Measurements from ENCODE around the gene AGPAT2. TPM values are rescaled to one million over a fixed set of nuclear protein-coding genes. Genes with fewer than 3 reads are reported as not detected.
A peak's percentile ranks its signal among the peaks of the same experiment; 100 is the strongest.

Gene AGPAT2
- total RNA-seq, 1 experiment from 2014 or later = 167 TPM

DNA sequence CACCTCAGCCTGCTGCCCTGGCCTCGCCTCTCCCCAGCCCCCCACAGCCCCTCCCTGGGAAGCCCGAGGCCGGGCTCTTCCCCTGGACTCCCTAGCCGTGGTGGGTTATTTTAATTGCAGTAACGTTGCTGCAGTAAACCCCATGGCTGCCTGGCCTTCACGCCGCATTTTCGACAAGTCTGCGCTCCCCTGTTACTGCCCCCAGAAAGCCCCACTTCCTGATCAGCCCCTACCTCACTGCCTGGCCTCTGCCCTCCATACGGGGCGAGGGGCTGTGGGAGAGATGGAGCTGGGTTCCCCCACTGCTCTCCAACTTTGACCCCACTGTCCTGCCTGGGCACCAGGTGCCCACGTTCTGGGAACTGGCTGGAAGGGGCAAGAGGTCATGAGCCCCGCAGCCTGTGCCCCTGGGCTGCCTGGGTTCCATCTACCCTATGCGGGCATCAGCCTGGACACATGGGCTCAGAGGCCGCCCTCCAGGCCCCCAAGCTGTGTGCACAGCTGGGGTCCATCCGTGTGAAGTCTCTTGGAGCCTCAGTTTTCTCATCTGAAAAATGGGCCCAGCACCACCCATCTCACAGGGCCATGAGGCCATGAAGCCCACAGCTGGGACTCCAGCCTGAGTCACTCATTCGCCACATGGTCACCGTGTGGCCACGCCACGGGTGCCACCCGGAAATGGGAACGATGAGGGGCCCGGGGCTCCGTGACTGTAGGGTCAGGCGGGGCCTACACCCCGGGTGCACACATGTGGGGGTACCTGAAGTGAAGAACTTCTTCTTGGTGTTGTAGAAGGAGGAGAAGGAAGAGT lies 13.1 kb downstream of the AGPAT2 start:
- DNase-seq (ENCODE audit: low spot score) = no peak

DNA sequence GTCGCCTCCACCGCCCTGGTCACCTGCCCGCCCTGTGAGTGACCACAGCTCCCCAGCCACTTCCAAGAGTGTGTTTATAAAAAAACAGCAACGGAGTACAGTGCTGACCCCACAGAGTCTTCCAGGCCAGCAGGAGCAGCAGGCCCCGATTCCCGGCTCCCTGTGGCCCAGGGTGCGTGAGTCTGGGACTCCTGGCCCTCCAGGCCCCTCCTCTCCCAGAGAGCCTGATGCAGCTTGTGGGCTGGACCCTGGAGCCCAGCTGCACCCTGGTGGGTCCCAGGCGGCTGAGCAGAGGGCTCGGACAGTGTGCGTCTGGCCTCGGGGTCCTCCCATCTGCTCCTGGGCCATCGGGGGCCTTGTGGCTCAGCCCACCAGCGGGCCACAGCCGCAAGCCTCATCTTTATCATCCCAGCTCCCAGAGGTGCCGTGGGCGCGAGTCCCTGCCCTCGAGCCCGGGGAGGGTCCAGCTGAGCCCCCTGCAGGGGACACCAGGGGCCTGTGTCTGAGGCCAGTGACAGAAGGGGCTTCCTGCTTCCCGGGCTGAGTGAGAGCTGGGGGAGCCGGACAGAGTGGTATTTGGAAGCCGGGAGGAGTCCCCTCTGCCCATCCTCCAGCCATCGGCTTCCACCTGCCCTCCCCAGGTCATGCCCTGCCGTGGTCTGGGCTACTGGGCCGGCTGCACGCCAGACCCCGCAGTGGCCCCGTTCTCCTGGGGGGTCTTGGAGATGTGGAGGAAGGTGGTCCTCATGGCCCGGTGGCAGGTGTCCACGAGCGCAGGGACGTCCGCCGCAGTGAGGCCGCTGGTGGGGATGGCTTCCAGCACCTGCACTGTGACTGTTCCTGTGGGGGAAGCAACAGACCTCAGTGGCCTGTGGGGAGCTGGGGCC lies 13.9 kb downstream of the AGPAT2 start:
- DNase-seq (ENCODE audit: low spot score) = no peak

DNA sequence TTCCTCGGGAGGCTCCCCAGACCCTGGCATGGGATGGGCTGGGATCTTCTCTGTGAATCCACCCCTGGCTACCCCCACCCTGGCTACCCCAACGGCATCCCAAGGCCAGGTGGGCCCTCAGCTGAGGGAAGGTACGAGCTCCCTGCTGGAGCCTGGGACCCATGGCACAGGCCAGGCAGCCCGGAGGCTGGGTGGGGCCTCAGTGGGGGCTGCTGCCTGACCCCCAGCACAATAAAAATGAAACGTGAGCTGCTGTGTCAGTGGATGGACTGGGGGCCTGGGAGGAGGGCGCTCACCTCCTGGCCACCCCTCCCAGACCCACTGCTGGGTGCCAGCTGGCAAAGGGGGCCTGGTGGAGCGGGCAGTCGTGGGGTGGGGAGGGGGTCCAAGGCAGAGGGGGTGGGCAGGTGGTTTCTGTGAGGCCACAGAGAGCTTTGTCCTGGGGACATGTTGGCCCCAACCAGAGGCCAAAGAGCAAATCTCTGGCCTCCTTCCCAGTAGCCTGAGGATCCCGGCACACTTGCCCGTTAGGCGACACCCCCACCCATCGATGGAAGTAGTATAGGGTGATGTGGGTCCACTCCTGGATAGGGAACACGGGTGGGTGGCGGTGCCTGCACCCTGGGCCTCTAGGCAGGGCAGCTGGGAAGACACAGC lies 14.7 kb downstream of the AGPAT2 start:
- DNase-seq (ENCODE audit: low spot score) = no peak

DNA sequence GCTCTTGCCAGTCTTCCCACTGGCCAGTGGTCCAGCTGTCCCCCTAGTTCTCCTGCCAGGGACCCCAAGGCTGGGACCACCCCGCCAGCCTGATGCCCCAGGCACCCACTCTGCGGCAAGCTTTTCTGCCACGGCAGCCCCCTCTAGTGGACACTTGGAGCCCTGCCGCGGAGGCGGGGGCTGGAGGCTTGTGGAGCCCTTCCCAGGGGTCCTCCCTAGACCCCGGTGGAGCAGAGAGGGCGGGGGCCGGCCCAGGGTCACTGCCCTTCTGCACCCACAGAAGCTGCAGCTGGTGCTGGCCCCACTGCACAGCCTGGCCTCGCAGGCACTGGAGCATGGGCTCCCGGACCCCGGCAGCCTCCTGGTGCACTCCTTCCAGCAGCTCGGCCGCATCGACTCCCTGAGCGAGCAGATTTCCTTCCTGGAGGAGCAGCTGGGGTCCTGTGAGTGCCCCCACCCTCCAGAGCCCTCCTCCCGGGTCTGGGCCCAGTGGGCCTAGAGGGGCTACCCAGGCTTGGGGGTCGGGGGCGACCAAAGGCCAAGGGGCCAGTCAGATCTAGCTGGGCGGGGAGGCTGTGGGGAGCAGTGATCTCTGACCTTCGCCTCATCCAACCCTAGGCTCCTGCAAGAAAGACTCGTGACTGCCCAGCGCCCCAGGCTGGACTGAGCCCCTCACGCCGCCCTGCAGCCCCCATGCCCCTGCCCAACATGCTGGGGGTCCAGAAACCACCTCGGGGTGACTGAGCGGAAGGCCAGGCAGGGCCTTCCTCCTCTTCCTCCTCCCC lies 15.4 kb downstream of the AGPAT2 start:
- DNase-seq (ENCODE audit: low spot score) = peak; percentile 56

DNA sequence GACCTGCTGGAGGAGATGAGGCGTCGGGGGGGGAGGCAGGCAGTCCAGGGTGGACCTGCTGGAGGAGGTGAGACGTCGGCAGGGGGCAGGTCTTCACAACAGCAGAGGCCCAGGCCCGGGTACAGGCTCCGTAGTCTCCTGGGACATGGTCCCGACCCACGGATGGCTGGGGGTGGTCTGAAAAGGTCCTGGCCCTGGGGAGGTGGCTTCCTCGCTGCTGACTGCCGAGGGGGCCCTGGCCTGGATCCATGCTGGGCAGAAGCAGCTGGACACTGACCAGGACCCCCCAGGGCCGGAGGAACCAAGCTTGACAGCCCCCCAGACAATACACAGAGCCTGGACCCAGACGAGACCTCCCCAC lies 16.0 kb downstream of the AGPAT2 start:
- no peak for DNase-seq (ENCODE audit: low spot score)

DNA sequence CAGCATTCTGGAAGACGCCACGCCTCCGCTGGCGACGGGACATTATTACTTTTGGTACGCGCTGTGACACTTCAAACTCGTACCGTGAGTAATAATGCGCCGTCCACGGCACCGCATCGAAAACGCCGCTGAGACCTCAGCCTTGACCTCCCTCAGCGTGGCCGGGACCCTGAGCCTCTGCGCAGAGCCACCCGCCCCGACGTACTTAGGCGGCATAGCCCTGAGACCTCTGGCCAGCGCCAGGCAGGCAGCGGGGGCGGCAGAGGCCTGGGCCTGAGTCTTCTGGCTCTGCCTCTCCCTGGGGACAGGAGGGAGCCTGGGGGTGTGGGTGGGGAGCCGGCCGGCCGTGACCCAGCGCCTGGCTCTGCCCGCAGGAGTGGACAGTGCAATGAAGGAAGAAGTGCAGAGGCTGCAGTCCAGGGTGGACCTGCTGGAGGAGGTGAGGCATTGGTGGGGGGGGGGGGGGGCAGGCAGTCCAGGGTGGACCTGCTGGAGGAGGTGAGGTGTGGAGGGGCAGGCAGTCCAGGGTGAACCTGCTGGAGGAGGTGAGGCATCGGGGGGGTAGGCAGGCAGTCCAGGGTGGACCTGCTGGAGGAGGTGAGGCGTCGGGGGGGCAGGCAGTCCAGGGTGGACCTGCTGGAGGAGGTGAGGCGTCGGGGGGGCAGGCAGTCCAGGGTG lies 16.5 kb downstream of the AGPAT2 start:
- no peak for DNase-seq (ENCODE audit: low spot score)

DNA sequence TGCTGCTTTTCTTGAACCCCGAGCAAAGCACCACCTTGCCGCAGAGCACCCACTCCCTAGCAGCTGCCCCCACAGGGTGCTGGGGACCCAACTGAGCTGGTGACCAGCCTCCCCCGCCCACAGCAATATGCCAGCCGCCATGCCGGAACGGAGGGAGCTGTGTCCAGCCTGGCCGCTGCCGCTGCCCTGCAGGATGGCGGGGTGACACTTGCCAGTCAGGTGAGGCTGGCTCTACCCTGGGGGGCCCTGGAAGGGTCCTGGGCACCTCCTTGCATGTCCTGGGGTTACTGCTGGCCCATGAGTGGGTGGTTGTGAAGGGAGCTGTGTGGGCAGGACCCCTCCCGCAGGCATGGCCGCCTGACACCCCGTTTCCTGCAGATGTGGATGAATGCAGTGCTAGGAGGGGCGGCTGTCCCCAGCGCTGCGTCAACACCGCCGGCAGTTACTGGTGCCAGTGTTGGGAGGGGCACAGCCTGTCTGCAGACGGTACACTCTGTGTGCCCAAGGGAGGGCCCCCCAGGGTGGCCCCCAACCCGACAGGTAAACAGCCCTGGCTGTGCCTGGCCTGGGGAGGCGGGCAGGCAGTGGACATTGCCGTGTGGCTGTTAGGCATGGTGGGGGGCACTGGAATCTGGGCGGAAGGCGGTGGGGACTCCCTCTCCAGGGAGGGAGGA lies 17.3 kb downstream of the AGPAT2 start:
- DNase-seq (ENCODE audit: low spot score) = no peak

DNA sequence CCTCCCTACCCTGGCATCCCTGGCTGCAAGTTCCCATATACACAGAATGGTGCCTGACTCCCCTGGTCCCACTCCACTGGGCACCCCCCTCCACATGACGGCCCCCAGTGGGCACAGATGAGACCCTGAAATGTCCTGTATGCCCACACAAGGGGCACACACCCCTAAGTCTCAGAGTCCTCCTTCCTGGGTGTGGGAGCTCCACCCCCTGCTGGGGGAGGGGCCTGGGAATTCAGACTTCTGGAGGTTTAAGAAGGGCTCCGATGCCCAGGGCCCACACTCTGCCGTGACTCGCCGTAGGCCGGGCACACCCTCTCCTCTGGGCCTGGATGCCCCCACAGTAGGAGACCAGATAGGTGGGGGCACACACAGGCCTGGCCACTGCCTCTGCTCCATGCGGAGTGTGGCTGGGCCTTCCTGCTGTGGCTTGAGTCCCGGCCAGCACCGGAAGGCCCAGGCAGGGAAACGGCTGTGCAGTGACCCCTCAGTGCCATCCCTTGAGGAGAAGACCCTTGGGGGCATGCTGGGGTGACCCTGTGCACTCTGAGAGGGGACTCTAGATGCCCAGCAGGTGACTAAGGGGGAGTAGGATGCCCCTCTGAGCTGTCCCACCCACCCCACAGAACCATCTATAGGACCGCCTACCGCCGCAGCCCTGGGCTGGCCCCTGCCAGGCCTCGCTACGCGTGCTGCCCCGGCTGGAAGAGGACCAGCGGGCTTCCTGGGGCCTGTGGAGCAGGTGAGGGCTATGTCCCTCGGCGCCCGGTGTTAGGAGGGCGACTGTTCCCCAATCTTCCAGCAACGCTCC lies 18.1 kb downstream of the AGPAT2 start:
- DNase-seq (ENCODE audit: low spot score) = no peak

DNA sequence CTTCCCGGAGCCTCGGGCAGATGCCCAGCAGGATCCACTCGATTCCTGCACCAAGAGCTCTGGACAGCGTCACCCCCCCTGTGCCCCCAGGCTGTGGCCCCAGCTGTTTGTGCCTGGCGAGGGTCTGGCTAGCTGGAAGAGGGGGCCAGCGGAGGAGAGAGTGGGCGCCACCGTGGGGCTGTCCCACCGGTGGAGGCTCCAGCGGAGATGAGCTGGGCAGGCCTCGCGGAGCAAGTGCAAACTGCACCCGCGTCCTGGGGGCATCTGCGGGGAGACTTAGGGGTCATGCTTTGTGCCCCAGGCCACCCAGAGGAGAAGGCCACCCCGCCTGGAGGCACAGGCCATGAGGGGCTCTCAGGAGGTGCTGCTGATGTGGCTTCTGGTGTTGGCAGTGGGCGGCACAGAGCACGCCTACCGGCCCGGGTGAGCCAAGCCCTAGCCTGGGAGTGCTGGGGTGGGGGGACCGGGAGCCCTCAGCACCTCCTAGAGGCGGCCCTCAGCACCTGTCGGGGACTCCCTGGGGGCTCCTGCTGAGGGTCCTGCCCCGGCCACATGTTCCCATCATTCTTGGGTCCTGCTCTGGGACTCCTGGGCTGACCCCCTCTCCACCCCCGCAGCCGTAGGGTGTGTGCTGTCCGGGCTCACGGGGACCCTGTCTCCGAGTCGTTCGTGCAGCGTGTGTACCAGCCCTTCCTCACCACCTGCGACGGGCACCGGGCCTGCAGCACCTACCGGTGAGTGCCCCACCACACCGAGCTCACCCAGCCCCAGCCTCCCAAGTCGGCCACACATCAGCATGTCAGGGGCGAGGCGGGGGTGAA lies 19.1 kb downstream of the AGPAT2 start:
- no peak for DNase-seq (ENCODE audit: low spot score)

DNA sequence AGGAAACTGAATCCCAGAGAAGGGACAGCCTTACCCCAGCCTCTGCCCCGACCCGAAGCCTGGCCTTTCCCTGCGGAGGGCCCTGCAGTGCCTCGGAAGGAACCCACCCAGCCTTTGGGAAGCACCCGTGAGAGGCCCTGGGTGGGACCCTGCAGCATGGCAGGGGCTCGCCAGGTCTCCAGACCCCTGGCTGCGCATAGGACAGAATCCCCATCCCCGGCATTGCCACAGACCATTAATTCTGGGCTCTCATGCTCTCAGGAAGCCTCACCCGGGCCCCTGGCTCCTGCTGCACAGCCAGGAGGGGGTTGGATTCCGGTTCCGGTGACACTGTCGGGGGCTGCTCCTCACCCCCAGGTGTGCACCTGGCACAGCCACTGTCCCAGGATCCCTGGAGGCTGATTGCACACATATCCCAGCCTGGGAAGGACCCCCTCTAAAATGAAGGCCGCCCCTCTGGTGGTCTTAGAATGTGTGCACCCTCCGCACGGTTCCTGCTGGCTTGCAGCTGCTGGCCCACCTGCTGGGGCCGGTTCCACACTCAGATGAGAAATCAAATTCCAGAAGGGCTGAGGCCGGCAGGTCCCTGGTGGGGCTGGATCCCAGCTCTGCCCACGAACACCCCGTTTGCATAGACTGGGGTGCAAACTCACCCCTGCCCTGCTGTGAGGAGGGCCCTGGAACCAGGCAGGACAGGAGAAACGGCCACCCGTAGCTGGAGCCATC lies 19.9 kb downstream of the AGPAT2 start:
- DNase-seq (ENCODE audit: low spot score) = no peak

DNA sequence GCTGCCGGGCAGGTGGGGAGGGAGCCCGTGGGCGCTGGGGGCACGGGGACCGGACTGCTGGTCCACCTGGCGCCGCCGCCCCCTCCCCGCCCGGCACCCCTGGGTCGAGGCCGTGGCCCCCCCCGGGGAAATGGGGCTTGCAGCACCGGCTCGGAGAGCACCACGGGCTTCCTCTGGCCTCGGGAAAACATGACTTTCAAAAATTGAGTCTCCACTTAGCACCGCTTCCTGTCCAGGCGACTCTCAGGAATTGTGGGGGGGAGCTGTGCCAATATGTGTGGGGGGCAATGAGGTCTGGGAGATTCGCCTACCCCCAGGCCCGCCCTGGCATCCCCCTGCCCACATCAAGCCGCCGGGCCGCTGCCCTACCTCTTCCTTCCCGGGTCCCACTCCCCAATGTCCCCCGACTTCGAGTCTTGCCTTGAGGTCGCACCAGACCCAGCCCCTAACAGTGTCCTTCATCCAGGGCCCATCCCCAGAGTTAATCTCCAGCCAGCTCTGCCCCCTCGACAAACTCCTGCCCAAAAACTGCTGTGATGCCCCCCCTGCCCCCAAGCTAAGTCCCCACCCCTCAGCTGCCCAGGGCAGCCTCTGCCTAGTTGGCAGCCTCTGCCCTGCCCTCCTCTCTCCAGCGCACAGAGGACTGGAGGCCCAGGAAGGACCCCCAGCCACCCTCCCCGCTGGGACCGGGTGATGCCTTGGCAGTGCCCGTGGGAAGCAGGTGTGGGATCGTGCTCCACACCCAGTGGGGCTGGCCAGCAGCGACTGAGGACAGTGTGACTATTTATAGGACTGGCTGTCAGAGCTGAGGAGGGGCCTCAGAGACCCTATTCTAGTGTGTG lies 20.7 kb downstream of the AGPAT2 start:
- DNase-seq (ENCODE audit: low spot score) = no peak

DNA sequence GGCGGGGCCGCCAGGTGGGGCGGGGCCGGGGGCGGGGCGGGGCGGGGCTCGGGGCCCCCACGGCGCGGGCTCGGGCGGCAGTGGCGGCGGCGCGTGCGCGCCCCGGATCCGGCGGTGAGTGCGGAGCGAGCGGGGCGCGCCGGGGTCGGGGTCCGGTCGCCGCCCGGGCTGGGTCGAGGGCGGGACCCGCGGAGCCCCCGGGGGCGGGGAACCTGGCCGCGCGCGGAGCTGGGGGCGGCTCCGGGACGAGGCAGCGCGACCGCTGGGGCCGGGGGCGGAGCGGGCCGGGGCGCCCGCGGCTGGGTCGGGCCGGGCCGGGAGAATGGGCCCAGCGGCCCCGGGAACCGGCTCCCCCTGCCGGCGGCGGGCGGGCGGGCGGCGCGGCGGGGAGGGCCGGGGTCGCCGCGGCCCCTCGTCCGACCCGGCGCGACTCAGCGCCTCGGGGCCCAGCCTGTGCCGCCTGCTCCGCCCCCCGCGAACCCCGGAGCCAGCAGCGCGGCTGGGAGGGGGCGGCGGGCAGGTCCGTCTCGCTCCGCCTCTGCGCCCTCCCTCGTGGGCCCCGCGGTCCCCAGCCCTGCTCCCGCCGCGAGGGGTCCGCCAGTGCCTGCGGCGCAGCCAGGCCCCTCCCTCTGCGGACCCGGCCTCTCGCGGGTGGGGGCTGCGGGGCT lies 21.4 kb downstream of the AGPAT2 start:
- DNase-seq (ENCODE audit: low spot score) = no peak

DNA sequence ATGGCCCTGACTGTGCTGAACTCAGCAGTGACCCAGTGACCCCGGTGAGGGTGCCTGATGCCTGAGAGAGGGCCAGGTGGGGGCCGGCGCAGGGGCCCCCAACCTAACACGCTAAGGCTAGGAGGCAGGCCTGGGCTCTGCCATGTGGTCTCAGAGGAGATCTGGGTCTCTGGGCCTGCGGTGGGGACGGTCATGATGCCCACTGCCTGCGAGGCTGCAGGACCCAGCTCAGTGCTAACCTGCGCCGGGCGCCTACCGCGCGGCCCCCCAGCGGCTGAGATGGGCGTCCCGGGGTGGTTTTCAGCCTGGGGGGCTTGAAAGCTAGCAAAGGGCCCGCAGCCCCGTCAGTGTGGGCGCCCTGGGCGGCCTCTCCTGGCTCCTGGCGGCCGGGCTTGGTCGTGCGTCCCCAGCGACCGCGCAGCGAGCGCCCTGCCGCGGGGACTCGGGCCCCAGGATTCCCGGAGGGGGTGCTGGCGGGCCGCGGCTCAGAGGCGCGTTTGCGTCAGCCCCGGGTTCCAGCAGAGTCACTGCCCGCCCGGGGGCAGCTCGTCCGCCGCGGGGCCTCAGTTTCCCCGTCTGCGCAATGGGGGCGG lies 22.1 kb downstream of the AGPAT2 start:
- no peak for DNase-seq (ENCODE audit: low spot score)

DNA sequence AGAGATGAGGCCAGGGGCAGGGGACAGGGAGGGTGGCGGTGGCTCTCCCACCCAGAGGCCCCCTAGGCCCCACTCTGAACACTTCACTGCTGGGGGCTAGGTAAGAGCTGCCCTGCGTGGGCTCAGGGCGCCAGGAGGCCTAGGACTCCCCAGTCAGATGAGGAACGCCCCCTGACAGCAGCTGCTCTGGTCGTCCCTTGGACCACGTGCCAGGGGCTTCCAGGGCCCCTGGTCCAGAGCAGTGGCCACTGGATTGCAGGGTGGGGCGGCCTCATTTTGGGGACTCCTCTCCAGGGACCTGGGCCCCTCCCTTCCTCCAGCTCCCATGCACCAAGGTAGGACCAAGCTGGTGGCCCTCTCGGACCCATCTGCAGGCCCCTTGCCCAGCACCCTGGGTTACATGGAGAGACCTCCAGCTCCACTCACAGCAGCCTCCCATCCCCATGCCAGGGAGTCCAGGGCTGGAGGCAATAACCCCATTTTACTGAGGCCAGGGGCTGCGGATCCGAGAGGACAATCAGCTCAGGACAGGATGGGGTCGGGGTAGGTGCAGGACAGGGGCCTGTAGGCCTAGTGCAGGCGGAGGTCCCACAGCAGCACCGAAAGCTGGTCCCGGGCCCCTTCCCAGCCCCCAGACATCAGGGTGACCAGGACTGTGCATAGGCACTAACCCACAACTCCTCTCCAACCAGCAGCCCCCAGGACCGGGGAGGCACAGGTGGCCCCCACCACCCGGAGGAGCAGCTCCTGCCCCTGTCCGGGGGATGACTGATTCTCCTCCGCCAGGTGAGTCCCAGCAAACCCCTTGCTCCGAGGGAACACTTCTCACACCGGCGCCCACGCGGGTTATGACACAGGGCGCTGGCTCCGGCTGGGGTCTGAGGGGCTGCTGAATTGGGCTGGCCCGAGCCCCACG lies 23.0 kb downstream of the AGPAT2 start:
- no peak for DNase-seq (ENCODE audit: low spot score)

Data from HT-29 (cell line).